ENCODE results near the gene COL4A6.

The COL4A6 gene

DNA sequence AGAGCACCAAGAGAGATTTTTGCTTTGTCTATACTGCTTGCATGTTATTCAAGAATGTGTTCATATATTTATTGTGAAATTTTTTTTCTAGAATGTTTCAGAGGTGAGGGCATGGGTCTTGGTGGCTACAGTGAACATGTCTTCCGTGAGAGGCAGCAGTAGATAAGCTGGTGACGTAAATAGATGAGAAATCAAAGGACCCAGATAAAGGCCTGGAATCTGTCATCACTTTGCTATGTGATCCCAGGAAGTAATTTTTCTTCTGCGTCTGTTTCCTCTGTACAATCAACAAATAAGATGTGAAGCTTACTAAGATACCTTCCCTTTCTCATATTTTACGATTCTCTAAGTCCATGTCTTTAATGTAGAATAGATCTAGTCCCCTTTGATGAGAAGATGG is 129.1 kb downstream of the COL4A6 start:
- Histone ChIP-seq H3K27me3 (replicated peaks; ENCODE audit: insufficient read depth, low read length) (no peaks in the 10 kb centered on the region), H3K9me2 (replicated peaks; ENCODE audit: insufficient read depth, low read length) (no peaks in the 10 kb centered on the region), H3K36me3 (replicated peaks; ENCODE audit: insufficient read depth, low read length) (no peaks in the 10 kb centered on the region), H3F3A (ENCODE audit: insufficient read depth, low read length) (no peaks in the 10 kb centered on the region), H3K9ac (ENCODE audit: low read length) (no peak overlapping the region), H3K9me3 (replicated peaks; ENCODE audit: insufficient read depth, low read length) (no peaks in the 10 kb centered on the region), H4K20me1 (ENCODE audit: insufficient read depth, low read length) (no peaks in the 10 kb centered on the region), H3K27ac (ENCODE audit: low read length) (no peak overlapping the region), H3K4me2 (ENCODE audit: low read depth, low read length) (no peak overlapping the region), H3K4me1 (ENCODE audit: low read length) (no peaks in the 10 kb centered on the region), H3K79me2 (ENCODE audit: low read length) (no peaks in the 10 kb centered on the region), H3K4me3 (ENCODE audit: low read length) (no peak overlapping the region), H2AFZ (ENCODE audit: low read length) (no peak overlapping the region)
- TF ChIP-seq EZH2 (optimal IDR thresholded peaks at IDR 0.05; ENCODE audit: low read depth, low read length): no peak
- TF ChIP-seq, protein P1, sequence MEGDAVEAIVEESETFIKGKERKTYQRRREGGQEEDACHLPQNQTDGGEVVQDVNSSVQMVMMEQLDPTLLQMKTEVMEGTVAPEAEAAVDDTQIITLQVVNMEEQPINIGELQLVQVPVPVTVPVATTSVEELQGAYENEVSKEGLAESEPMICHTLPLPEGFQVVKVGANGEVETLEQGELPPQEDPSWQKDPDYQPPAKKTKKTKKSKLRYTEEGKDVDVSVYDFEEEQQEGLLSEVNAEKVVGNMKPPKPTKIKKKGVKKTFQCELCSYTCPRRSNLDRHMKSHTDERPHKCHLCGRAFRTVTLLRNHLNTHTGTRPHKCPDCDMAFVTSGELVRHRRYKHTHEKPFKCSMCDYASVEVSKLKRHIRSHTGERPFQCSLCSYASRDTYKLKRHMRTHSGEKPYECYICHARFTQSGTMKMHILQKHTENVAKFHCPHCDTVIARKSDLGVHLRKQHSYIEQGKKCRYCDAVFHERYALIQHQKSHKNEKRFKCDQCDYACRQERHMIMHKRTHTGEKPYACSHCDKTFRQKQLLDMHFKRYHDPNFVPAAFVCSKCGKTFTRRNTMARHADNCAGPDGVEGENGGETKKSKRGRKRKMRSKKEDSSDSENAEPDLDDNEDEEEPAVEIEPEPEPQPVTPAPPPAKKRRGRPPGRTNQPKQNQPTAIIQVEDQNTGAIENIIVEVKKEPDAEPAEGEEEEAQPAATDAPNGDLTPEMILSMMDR (IDR thresholded peaks at IDR 0.05; ENCODE audit: low read length): no peak
- TF ChIP-seq EZH2phosphoT487 (IDR thresholded peaks at IDR 0.05; ENCODE audit: low read length): no peak
- DNase-seq: no peak

DNA sequence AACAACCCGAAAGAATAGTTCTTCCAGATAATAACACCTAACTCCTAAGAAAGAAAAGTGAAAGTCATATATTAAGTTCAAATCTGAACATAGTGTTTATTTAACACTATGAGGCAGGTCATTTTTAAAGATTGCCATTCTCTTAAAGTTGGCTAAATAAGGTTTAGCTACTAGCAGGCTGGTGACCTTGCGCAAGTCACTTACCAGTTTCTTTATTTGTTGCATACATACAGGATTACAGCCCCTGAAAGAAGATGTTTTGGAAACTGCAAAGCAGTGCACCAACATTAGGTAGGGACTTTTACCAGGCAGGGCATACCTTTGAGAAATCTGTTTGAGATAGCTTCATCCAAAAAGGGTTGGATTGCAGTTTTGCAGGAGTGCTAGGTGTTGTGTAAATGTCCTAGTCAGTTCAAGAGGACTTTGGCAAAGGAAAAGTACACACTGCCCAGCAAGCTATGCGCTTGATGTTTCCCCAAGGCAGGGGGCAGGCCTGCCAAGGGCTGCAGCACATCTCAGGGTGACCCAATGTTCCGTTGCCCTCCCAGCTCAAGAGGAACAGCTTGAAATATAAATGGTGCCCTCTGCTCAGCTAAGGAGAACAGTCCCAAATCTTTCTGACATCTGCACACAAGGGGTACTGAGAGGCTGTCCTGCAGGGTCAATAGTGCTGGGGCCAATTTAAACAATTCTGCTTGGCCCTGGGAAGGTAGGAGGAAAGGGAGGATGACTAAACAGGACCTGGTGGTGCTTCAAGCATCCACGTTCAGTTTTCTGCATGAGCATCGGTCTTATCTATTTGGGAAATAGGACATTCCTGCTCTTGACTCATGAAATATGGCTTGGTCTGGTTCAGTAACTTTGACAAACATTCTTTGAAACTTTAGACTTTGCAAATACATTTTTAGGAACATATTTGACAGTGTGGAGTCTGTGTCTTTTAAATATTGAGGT is 130.8 kb downstream of the COL4A6 start:
- Histone ChIP-seq H3K9ac (ENCODE audit: low read length) (no peak overlapping the region), H3K36me3 (replicated peaks; ENCODE audit: insufficient read depth, low read length) (no peaks in the 10 kb centered on the region), H3K4me1 (ENCODE audit: low read length) (no peaks in the 10 kb centered on the region), H3K9me2 (replicated peaks; ENCODE audit: insufficient read depth, low read length) (no peaks in the 10 kb centered on the region), H3F3A (ENCODE audit: insufficient read depth, low read length) (no peaks in the 10 kb centered on the region), H3K4me3 (ENCODE audit: low read length) (no peak overlapping the region), H3K4me2 (ENCODE audit: low read depth, low read length) (no peak overlapping the region), H2AFZ (ENCODE audit: low read length) (no peak overlapping the region), H3K79me2 (ENCODE audit: low read length) (no peaks in the 10 kb centered on the region), H3K27ac (ENCODE audit: low read length) (no peak overlapping the region), H3K27me3 (replicated peaks; ENCODE audit: insufficient read depth, low read length) (no peaks in the 10 kb centered on the region), H4K20me1 (ENCODE audit: insufficient read depth, low read length) (no peaks in the 10 kb centered on the region), H3K9me3 (replicated peaks; ENCODE audit: insufficient read depth, low read length) (no peaks in the 10 kb centered on the region)
- TF ChIP-seq, protein P1 (IDR thresholded peaks at IDR 0.05; ENCODE audit: low read length): no peak
- no peak for TF ChIP-seq EZH2 (optimal IDR thresholded peaks at IDR 0.05; ENCODE audit: low read depth, low read length)
- no peak for DNase-seq

DNA sequence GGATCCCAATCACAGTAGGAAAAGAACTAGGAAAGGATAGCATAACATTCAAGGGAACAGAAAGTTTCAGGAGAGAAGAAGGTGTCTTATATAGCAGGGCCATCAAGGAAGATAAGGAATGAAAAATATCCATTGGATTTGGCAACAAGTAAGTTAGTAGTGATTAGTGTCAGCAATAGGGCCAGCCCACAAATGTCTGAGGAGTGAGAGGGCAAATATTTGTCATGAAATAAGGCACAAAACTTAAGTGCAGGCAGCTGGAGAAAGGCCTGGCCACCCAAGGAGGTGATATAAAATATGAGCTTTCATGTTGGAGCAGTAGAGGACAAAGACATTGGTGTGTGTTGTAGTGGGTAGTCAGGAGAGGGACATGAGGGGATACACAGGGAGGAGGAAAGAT is 132.1 kb downstream of the COL4A6 start:
- H3K36me3 ChIP-seq (replicated peaks; ENCODE audit: insufficient read depth, low read length): no peaks in the 10 kb centered on the region
- no peak overlapping the region for H3K4me2 ChIP-seq (ENCODE audit: low read depth, low read length)
- no peaks in the 10 kb centered on the region for H4K20me1 ChIP-seq (ENCODE audit: insufficient read depth, low read length)
- no peak for TF ChIP-seq EZH2 (optimal IDR thresholded peaks at IDR 0.05; ENCODE audit: low read depth, low read length)
- TF ChIP-seq, protein P1 (IDR thresholded peaks at IDR 0.05; ENCODE audit: low read length): no peak
- no peak for TF ChIP-seq EZH2phosphoT487 (IDR thresholded peaks at IDR 0.05; ENCODE audit: low read length)
- H3K27ac ChIP-seq (ENCODE audit: low read length): no peak overlapping the region
- no peaks in the 10 kb centered on the region for H3K9me3 ChIP-seq (replicated peaks; ENCODE audit: insufficient read depth, low read length)
- H3K9ac ChIP-seq (ENCODE audit: low read length): no peak overlapping the region
- H3K79me2 ChIP-seq (ENCODE audit: low read length): no peaks in the 10 kb centered on the region
- no peaks in the 10 kb centered on the region for H3K9me2 ChIP-seq (replicated peaks; ENCODE audit: insufficient read depth, low read length)
- H3K4me3 ChIP-seq (ENCODE audit: low read length): no peak overlapping the region
- H2AFZ ChIP-seq (ENCODE audit: low read length): no peak overlapping the region
- no peak for DNase-seq
- H3F3A ChIP-seq (ENCODE audit: insufficient read depth, low read length): no peaks in the 10 kb centered on the region
- H3K27me3 ChIP-seq (replicated peaks; ENCODE audit: insufficient read depth, low read length): no peaks in the 10 kb centered on the region
- H3K4me1 ChIP-seq (ENCODE audit: low read length): no peaks in the 10 kb centered on the region
